Activated CD4-positive, alpha-beta T cell treated with anti-CD3 and anti-CD28 coated beads, Interleukin-2, Interleukin-4, amounts not matched to agents 100 ng/mL and 50 ng/mL, durations not matched to agents 16 hours and 8 hours (primary cell): Measurements from ENCODE around the gene KRT73.

Experiments used
- DNase-seq: peaks from one replicate; pipeline ENCODE4 v3.0.0-alpha.2; 2020; ENCODE audit warnings: low spot score

KRT73 gene

GRCh38 chr12:52568111-52568510, 50.2 kb downstream of the KRT73 start:
- no peak for DNase-seq

GRCh38 chr12:52566847-52567291, 51.5 kb downstream of the KRT73 start:
- no peak for DNase-seq

DNA sequence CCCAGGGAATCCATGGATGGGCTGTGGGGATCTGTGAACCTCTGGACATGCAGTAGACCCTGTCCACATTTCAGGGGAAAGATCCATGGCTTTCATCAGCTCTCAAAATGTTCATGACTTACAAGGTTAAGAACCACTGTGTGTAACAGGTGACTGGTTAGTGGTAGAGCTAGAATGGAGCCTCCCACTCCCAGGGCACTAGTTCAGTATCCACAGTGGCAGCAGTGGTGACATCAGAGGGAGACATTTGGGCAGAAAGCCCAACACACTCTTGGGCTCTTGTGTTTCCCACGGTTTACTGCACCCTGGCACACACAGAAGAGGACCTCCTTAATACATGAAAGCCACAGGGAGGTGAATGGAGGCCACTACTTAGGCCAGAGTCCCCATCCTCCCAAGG, 53.8 kb downstream of the KRT73 start:
- DNase-seq, result no peak

DNA sequence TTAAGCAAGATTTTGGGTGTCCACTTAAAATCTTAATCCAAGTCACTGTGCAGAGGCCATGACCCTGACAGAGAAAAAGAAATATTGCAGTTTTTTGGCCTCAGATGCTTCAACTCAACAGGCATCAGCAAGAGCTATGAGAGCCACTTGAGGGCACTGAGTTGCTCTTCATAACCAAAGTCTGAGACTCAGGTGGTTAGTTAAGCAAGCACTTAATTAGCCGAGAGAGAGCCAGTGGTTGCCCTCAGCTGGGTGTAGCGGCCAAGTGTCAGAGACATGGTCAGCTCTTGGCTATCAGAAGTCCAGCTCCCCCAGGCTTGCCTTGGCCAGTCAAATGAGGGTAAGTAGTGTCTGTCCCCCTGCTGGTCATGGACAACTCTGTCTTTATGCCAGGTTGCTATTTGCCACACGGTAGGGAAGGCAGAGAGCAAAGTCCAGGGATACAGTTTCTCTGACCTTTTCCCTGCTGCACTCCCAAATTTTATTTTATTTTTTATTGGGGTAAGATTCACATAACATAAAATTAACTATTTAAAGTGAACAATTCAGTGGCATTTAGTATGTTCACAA, 56.4 kb downstream of the KRT73 start:
- no peak for DNase-seq

DNA sequence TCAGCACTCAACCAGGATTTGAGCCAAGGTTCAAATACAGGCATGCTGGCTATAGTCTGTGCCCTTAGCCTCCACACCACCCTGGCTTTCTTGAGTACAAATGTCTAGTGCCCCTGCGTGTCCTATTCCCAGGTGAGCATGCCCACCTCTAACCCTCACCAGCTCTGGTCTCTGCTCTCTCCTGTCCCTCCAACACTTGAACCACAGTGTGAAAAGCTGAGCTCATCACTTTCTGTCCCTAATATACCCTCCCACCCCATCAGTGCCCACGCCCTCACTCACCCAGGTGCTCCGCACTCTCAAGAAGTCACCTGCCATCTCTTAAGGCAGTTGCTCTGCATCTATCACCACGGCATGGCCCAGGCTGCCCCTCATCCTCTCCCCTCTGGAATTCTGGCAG, 58.4 kb downstream of the KRT73 start:
- DNase-seq, result no peak

DNA sequence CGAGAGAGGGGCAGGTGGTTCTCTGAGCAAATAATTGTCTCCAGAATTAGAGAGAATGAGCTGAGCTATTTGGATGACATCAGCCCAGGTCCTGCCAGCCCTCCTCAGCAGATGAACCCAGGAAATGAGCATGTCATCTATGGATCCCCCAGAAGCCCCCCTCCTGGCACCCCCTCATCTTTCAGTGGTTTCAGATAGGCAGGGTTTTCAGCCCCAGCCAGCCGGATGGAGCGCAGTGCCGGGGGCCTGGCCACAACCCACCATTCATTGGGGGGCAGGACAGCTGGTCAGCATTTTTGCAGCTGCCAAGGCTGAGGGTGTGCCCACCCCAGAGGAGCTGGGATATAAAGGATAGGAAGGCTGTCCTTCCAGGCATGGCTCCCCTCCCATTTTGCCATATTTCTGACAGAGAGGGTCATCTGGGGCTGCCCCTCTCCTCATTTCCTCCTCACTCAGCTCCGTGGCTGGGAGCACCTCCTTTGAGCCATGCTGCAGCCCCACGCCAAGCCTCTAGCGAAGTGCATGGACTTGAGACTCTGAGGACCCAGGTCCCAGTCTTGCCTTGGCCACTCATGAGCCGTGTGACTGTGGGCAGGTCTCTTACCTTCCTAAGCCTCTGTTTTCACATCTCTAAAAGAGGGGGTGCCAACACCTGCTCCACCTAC, 59.4 kb downstream of the KRT73 start:
- no peak for DNase-seq
